Endodermal cell (in vitro differentiated cells): Measurements from ENCODE around the gene TMEM94. TPM values are rescaled to one million over a fixed set of nuclear protein-coding genes. Genes with fewer than 3 reads are reported as not detected.
"Not testable (repeated sequence)": the region's sequence is repeated elsewhere in the genome, so short reads cannot be mapped to it uniquely, and the experiment has no call there.

Experiments
- DNase-seq: peaks from one replicate; pipeline ENCODE4 v3.0.0-alpha.2; 2017
- H3K27ac ChIP-seq: 2 replicates; pipeline ENCODE4 v1.5.1; 2013; ENCODE audit warnings: mild to moderate bottlenecking, low read depth, low read length, moderate library complexity
- H3K27me3 ChIP-seq: 2 replicates; pipeline ENCODE4 v1.6.1; 2013; ENCODE audit warnings: mild to moderate bottlenecking, low read length, moderate library complexity; ENCODE audit not compliant: insufficient read depth, control insufficient read depth, poor library complexity, severe bottlenecking
- H3K36me3 ChIP-seq: 2 replicates; pipeline ENCODE4 v1.7.0; 2013; ENCODE audit warnings: mild to moderate bottlenecking, low read length, moderate library complexity; ENCODE audit not compliant: control insufficient read depth, insufficient read depth
- H3K4me1 ChIP-seq: one replicate; pipeline ENCODE4 v1.7.0; 2013; ENCODE audit warnings: low read length; ENCODE audit not compliant: control insufficient read depth, insufficient read depth
- H3K4me3 ChIP-seq: 2 replicates; pipeline ENCODE4 v1.5.1; 2013; ENCODE audit warnings: mild to moderate bottlenecking, low read length, moderate library complexity
- H3K9ac ChIP-seq: 2 replicates; pipeline ENCODE4 v1.6.1; 2013; ENCODE audit warnings: mild to moderate bottlenecking, low read length, moderate library complexity; ENCODE audit not compliant: poor library complexity, severe bottlenecking; ENCODE audit errors: extremely low read depth
- H3K9me3 ChIP-seq: 2 replicates; pipeline ENCODE4 v1.6.1; 2013; ENCODE audit warnings: mild to moderate bottlenecking, low read length, moderate library complexity; ENCODE audit not compliant: control insufficient read depth
- H3K27ac Mint-ChIP-seq: 2 replicates; pipeline ENCODE4 v1.8.0; 2020; ENCODE audit warnings: mixed read lengths
- H3K27me3 Mint-ChIP-seq: 2 replicates; pipeline ENCODE4 v1.8.0; 2021; ENCODE audit warnings: mild to moderate bottlenecking, mixed read lengths; ENCODE audit not compliant: insufficient read depth
- H3K36me3 Mint-ChIP-seq: 2 replicates; pipeline ENCODE4 v1.8.0; 2020; ENCODE audit warnings: low read depth, mixed read lengths
- H3K4me1 Mint-ChIP-seq: 2 replicates; pipeline ENCODE4 v1.8.0; 2020; ENCODE audit warnings: mixed read lengths
- H3K4me3 Mint-ChIP-seq: 2 replicates; pipeline ENCODE4 v1.8.0; 2020; ENCODE audit warnings: mild to moderate bottlenecking, moderate library complexity, mixed read lengths
- H3K9me3 Mint-ChIP-seq: 2 replicates; pipeline ENCODE4 v1.8.0; 2020; ENCODE audit warnings: mild to moderate bottlenecking, mixed read lengths
- CTCF ChIP-seq: fragments of 200-600 bp; sonication (generic); conservative IDR thresholded peaks from 2 replicates; pipeline ENCODE4 v1.5.0; 2021; ENCODE audit warnings: antibody characterized with exemption, mild to moderate bottlenecking
- WGBS, 2 experiments: methylation state at CpG; one replicate each; pipeline versions ENCODE4 v1.1.5 to v1.1.7; 2013; ENCODE audit warnings: missing lambda C conversion rate in 2 of 2, mixed read lengths in 1 of 2; ENCODE audit not compliant: insufficient coverage in 1 of 2, insufficient read length in 1 of 2; 5-methylcytosine and 5-hydroxymethylcytosine counted together
- total RNA-seq, 2 donors: library from RNA; stranded (reverse); fragmentation: NEBNext Ultra II Directional in 1 of 2; extraction: Animal tissue kit (Norgen Biotek cat#: 25700) in 1 of 2; gene quantifications; 2 replicates in 1 of 2; 3 replicates in 1 of 2; pipeline ENCODE4 v1.2.1, GENCODE V29; 2021

TMEM94 gene
- total RNA-seq, 2 donors from 2014 or later: 96.0 to 106 TPM

- no peak overlapping the region for H3K27ac Mint-ChIP-seq
- DNase-seq: no peak
- no peak overlapping the region for H3K27ac ChIP-seq
Measured at GRCh38 chr17:75428543-75429469, 27.6 kb upstream of the TMEM94 start.

GRCh38 chr17:75430159-75430974 lies 26.1 kb upstream of the TMEM94 start:
- Mint-ChIP-seq H3K4me3 (no peak overlapping the region), H3K27me3 (peaks cover 2% of the 10 kb centered on the region), H3K4me1 (peaks cover 8% of the 10 kb centered on the region), H3K36me3 (no peaks in the 10 kb centered on the region), H3K9me3 (no peaks in the 10 kb centered on the region), H3K27ac (peak overlapping the region; percentile 64)
- Histone ChIP-seq H3K4me3 (no peak overlapping the region), H3K9ac (no peak overlapping the region), H3K4me1 (peaks cover 6% of the 10 kb centered on the region), H3K9me3 (no peaks in the 10 kb centered on the region), H3K36me3 (no peaks in the 10 kb centered on the region), H3K27ac (peak overlapping the region; percentile 21), H3K27me3 (no peaks in the 10 kb centered on the region)
- peak; percentile 88 for DNase-seq
- TF ChIP-seq CTCF: no peak
- 70 to 80% methylated on average over 11 of the region's 11 CpGs for WGBS, 2 experiments

More at GRCh38 chr17:75428543-75429469, 27.6 kb upstream of the TMEM94 start:
- Histone ChIP-seq H3K4me1 (peaks cover 6% of the 10 kb centered on the region), H3K36me3 (no peaks in the 10 kb centered on the region), H3K9me3 (no peaks in the 10 kb centered on the region), H3K9ac (no peak overlapping the region), H3K4me3 (no peak overlapping the region), H3K27me3 (no peaks in the 10 kb centered on the region)
- no peak for TF ChIP-seq CTCF
- WGBS, 2 experiments: 91 to 93% methylated on average over 16 to 17 of the region's 17 CpGs
- Mint-ChIP-seq H3K36me3 (no peaks in the 10 kb centered on the region), H3K4me3 (no peak overlapping the region), H3K9me3 (no peaks in the 10 kb centered on the region), H3K4me1 (peaks cover 8% of the 10 kb centered on the region), H3K27me3 (peaks cover 2% of the 10 kb centered on the region)

DNA sequence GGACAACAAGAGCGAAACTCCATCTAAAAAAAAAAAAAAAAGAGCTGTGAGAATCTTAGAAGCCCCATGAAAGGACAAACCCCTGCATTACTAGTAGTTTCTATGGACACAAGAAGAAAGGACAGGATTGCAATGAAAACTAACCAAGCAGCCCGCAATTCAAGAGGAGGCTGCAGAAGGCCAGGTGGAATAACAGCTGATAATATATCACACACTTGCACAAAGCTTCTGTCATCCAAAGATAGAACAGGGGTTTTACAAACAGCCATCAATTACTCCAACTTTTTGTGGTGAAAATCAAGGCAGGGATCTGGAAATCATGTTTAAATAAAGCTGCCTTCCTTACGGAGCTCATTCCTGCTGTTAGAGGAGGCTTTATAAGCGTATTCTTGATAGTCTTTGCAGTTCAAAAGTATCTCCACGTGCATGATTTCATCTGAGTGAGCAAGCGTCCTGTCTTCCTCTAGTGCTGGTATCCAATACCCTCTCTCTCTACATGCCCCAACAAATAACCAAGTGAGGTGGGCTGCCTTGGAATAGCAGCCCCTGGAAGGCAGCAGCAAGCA lies 23.1 kb upstream of the TMEM94 start:
- Mint-ChIP-seq H3K36me3 (no peaks in the 10 kb centered on the region), H3K27ac (no peak overlapping the region), H3K9me3 (no peaks in the 10 kb centered on the region), H3K27me3 (peaks cover 2% of the 10 kb centered on the region), H3K4me1 (peaks cover 6% of the 10 kb centered on the region), H3K4me3 (no peak overlapping the region)
- WGBS, 2 experiments: 80 to 88% methylated on average over 4 to 5 of the region's 6 CpGs
- peaks cover 6% of the 10 kb centered on the region for H3K4me1 ChIP-seq
- H3K9ac ChIP-seq: no peak overlapping the region
- H3K36me3 ChIP-seq: no peaks in the 10 kb centered on the region
- no peak for DNase-seq
- H3K27me3 ChIP-seq: no peaks in the 10 kb centered on the region
- no peak overlapping the region for H3K4me3 ChIP-seq
- no peaks in the 10 kb centered on the region for H3K9me3 ChIP-seq
- TF ChIP-seq CTCF: no peak
- H3K27ac ChIP-seq: peak overlapping the region; percentile 55

GRCh38 chr17:75434433-75434832 lies 22.0 kb upstream of the TMEM94 start:
- H3K9me3 ChIP-seq, H3K27ac Mint-ChIP-seq, H3K27ac ChIP-seq, H3K36me3 Mint-ChIP-seq, H3K36me3 ChIP-seq, H3K4me3 Mint-ChIP-seq, H3K27me3 ChIP-seq, H3K4me3 ChIP-seq, H3K4me1 ChIP-seq, H3K9me3 Mint-ChIP-seq, H3K27me3 Mint-ChIP-seq, DNase-seq, H3K9ac ChIP-seq, H3K4me1 Mint-ChIP-seq: not testable (repeated sequence)
- WGBS, 2 experiments: 95% methylated on average over 4 to 6 of the region's 6 CpGs
